GM11168 (cell line): Measurements from ENCODE around the gene SF3B4.
"Not testable (repeated sequence)": the region's sequence is repeated elsewhere in the genome, so short reads cannot be mapped to it uniquely, and the experiment has no call there.

Source experiments
- in situ Hi-C: fragments of 300-500 bp; cut with MboI; formaldehyde crosslinking; loops from one replicate; pipeline ENCODE4 v1.12.0; 2022; ENCODE audit warnings: low sequenced_read_pairs; ENCODE audit not compliant: unreplicated experiment

SF3B4 gene, protein sequence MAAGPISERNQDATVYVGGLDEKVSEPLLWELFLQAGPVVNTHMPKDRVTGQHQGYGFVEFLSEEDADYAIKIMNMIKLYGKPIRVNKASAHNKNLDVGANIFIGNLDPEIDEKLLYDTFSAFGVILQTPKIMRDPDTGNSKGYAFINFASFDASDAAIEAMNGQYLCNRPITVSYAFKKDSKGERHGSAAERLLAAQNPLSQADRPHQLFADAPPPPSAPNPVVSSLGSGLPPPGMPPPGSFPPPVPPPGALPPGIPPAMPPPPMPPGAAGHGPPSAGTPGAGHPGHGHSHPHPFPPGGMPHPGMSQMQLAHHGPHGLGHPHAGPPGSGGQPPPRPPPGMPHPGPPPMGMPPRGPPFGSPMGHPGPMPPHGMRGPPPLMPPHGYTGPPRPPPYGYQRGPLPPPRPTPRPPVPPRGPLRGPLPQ

DNA sequence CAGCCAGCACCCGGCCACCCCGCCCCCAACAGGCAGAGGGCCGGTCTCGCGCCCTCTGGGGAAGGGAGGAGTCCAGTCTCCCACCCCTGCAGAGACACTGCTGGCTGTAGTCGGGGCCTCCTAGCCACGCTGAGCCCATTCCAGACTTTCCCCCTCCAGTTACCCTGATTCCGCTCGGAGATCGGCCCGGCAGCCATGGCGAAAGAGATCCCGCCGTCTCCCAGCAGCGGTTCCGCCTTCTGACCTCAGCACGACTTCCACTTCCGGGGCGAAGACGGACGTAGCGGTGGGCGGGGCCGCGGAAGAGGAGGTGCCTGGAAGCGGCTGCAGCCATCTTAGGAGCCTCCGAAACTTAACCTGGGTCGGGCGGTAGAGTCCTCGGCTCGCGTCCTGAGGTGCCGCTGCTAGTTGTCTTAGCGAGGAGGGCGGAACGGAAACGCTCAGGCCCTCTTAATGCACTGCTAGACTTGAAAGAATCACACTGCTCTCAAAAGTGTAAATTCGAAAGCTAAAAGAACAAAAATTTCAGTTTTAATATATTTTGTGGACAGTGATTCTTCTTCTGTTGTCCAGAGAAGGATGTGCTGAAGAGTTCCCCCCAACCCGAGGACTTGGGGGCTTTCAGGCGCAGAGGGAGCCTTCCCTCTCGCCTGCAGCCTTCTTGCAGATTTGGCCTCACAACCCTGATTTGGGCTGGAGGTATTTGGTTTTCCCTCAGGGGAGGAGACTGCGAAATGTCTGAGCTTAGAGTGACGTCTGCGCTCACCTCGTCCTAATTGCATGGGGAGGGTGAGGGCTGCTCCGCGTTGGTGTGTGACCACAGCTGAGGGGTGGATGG, at the start of gene SF3B4:
TSS of gene SF3B4 (minus strand) at position 241 of the 838 bp plus-strand sequence. CDS start at position 197, 44 bp downstream.
- in situ Hi-C loops, result no loop called here

DNA sequence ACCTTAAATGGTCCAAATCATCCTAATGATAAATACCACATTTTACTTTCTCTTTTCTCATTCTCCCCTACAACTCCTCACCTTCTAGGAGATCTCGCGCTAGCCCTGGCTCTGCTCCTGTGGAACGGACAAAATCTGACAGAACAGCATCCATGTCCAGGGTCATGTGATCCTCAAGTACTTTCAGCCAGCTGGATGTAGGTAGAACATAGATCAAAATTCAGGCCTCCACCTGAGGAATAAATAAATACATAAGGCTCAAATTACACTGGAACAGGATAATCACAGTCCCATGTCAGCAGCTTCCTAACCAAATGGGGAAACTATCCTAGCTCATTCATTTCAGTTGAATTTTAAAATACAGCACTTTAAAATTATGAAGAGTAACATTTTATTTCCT, 49.7 kb upstream of the SF3B4 start:
- in situ Hi-C loops, result no loop called here

DNA sequence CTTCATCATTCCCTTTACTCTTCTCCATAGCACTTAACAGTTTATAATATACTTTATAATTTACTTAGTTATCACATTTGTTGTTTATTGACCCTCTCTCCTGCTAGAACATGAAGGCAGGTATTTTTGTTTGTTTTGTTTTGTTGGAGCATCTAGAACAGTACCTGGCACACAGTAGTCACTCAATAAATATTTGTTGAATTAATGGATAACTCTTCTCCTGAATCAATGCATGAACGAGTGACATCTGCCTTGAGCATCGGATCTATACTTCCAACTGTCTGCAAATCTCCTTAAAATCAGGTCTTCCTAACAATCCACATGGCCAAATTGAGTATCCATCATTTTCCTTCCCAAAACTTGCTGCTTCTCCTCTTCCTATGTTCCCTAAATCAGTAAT, 44.9 kb upstream of the SF3B4 start:
- in situ Hi-C loops, result no loop called here

DNA sequence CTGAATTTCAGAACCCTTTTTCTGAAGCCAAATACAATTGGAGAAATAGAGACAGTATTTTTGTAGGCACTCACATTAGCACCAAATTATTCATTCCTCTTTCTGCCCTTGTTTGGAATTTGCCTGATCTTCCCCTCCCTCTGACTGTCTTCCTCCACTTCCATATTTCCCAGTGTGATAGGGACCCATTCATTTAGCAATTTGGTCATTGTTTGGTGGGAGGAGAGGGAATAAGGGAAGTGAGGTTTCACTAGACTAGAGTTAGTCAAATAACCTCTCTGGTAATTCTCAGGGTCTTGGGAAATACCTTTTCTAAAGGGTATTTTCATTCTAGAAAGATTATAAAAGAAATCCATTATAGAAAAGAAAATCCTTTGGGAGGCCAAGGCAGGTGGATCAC, 40.0 kb upstream of the SF3B4 start:
- in situ Hi-C loops, result loop anchor here (5.0 to 10.0 kb wide), 2 partner anchors 80 to 217 kb away; no protein-coding TSS in a partner anchor

DNA sequence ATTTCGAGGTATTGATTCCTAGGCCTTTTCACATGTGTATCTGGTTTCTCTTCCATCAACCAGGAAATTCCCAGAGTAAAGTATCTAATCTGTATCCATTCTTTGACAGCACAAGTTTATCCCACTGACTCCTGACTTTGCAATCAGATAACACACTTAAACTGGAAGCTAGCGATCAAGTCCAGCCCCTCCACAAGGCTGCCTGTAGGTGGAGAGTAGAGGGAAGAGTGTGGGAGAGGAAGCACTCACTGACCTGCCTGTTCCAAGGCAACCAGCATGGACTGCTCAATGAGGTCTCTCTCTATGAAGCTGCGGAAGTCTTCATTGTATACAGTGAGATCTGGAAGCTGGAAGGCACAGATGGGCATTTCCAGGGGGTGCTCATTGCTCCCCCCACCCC, 39.4 kb upstream of the SF3B4 start:
- in situ Hi-C loops, result loop anchor here (5.0 to 10.0 kb wide), 2 partner anchors 80 to 218 kb away; no protein-coding TSS in a partner anchor

DNA sequence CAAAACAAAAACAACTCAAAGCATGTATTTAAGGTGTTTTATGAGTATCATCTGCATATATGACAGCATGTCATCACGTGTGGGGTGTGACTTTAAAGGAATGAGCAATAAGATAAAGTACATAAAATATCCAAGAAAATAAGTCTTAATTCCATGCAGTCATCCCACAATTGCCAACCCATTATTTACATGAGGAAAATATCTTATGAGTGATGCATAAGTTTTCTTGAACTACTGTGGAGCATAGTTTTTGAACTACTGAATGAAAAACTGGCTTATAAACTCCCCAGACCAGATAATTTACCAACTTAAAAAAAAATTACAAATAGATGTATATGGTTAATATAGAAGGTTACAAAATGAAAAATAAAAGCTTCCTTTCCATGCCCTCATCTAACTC, 38.8 kb upstream of the SF3B4 start:
- in situ Hi-C loops, result loop anchor here (5.0 to 10.0 kb wide), 2 partner anchors 81 to 218 kb away; no protein-coding TSS in a partner anchor

DNA sequence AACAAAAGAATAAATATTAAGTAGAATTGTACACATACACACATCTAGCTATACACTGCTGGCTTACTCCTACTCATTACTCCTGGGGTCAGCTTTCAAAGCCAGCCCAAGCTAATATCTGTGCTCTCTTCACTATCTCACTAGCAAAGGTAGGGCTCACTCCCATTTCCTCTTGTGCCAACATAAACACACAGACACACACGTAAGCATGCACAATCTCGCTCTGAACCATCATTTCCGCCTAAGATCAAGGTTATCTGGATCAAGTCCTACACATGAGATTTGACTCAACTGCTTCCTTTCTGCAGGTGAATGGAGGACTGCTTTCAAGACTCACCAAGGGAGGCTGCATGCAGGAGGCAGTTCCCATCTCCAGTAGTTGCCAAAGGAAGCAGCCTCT, 37.8 kb upstream of the SF3B4 start:
- in situ Hi-C loops, result loop anchor here (5.0 to 10.0 kb wide), 2 partner anchors 82 to 219 kb away; no protein-coding TSS in a partner anchor

DNA sequence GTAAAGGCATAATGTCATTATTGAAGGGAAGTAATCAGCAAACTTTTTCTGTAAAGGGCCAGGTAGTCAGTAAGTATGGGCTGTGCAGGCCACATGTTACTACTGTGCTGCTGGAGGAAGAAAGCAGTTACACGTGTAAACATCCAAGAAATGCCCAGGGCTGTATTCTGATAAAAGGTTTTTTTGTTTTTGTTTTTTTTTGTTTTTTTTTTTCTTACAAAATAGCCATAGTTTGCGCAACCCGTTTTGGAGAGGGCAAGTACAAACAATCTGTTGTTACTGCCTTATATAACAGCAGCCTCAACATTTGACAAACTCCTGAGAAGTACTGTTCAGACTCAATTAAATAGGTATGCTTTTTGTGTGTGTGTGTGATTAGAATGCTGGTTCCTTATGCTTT, 35.8 kb upstream of the SF3B4 start:
- in situ Hi-C loops, result loop anchor here (10.0 kb wide), 1 partner anchor 221 kb away; no protein-coding TSS in a partner anchor

DNA sequence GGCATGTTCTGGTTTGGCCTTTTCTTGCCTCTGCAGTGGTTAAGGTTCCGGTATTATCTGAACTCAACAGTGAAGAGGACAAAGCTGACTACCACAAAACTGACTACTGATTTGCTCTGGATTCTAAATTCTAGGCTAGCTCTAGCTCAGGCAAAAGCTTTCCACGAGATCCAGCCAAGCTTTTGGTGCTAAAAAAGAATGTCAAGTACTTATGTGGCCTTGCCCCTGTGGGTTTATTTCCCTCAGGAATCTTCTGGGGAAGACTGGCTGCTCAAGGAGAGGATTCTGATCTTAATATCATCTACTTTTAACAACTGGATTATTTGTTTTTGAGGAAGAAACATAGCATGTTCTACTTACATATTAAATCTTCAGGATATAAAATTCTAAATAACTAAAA, 35.1 kb upstream of the SF3B4 start:
- in situ Hi-C loops, result loop anchor here (10.0 kb wide), 1 partner anchor 222 kb away; no protein-coding TSS in a partner anchor

DNA sequence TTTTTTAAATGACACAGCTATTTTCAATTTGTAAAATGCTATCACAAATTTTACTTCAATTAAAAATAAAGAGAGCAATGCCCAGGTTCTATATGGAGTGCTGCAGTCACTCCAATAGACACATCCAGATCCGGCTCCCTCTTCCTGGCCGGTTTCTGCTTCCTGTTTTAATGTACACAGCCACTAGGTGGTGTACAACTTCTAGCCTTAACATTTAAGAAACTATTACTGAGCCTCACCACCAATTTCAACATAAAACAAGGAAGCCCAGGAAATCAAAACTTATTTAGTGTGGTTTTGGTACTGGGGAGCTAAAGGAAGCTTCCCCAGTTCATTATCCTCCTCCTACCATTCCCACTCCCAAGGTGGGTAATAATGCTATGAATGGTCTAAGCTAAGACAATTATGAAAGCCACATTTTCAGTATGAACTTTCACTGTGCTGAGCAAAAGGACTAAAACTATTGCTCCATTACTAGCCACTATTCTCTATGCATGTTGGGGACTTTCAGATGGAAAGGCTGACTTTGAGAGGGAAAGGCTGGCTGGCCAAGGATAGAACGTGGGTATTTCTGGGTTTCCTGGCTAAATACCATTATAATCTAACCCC, 34.5 kb upstream of the SF3B4 start:
- in situ Hi-C loops, result loop anchor here (10.0 kb wide), 1 partner anchor 223 kb away; no protein-coding TSS in a partner anchor

DNA sequence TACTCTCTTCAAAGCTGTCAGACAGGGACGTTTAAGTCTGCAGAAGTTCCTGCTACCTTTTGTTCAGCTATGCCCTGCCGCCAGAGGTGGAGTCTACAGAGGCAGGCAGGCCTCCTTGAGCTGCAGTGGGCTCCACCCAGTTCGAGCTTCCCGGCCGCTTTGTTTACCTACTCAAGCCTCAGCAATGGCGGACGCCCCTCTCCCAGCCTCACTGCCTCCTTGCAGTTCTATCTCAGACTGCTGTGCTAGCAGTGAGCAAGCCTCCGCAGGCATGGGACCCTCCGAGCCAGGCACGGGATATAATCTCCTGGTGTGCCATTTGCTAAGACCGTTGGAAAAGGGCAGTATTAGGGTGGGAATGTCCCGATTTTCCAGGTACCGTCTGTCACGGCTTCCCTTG, 29.9 kb upstream of the SF3B4 start:
- in situ Hi-C loops, result not testable (repeated sequence)

DNA sequence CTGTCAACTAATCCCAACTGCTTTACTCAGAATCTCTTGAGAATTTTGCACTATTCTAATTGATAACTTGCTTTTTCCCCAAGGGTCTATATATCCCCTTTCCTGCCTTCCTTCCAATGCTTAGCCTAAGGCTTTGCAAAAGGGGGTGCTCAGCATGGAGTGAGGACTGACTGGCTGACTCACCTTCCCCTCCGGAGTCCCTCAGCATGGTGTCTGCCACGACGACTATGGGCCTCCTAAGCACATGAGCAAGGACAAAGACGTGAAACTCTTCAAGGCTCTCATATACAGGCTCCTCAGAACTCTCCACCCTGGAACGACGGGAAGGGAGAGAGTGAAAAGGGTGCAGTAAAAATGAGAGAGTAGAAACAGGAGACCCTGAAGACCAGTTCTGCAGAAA, 22.3 kb upstream of the SF3B4 start:
- in situ Hi-C loops, result no loop called here

DNA sequence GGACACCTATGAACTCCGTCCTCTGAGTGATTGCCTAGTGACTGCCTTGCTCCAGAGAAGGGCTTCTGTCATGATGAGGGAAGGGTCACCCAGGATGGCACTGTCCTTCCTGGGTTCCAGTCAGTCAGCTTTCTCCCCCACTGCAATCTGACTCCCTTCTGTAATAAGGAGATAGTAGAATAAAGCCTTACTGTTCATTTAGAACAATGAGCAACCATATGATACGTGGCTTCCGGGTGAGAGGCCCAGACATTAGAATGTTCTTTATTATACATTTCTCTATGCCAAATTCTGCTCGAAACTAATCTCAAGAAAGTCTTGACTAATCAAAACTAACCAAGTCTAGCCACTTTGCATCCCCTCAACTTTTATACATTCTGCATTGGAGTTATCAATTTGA, 17.6 kb upstream of the SF3B4 start:
- in situ Hi-C loops, result no loop called here

DNA sequence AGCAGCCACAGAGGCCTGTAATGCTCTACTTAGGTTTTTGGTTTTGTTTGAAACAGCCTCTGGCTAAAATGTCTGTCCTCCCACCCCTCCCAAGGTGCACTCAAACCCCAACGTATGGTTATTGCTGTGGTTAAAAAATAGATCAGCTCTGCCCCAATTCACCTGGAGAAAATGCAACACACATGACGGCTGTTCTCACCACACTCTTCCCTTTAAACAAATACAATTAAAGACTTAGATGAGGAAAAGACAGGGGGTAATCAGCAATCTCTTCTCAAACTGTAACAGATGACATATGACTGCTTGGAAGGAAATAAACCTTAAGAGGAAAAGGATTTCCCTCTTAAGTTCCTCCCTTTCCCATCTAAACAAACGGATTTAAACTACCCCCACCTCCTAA, 15.3 kb upstream of the SF3B4 start:
- in situ Hi-C loops, result no loop called here

DNA sequence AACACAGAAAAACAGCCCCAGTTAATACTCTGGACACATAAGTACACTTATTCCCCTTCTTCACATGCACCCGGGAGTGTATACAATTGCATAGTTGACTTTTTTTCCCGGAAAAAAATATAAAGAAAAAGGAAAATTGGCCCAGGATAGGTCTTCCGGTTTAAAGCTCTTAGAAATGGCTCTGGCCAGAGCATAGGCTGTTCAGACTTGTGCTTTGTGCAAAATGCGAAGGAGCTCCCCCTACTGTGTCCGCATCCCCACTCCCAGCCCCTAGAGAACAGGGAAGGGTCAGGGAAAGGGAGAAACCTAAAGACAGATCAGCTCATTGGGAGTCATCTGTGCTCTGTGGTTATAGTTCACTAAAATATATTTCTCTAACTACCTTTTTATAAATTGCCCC, 14.6 kb upstream of the SF3B4 start:
- in situ Hi-C loops, result no loop called here

DNA sequence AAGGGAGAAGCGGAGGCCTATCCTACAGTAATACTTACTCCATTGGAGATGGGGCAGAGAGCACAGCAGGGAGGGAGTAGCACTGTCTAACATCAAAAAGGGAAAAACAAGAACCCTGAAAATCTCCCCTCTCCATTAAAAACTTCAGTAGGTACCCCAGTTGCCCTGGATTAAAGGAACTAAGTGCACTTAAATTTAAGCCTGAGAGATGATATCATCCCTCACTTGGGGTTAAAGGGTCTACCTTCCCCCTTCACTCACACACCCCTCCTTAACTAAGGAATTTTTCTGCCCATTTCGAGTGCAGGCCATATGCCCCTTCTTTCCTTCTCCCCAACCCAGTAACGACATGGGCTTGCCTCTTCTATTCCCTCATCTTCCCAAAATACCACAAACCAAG, 12.8 kb upstream of the SF3B4 start:
- in situ Hi-C loops, result no loop called here

DNA sequence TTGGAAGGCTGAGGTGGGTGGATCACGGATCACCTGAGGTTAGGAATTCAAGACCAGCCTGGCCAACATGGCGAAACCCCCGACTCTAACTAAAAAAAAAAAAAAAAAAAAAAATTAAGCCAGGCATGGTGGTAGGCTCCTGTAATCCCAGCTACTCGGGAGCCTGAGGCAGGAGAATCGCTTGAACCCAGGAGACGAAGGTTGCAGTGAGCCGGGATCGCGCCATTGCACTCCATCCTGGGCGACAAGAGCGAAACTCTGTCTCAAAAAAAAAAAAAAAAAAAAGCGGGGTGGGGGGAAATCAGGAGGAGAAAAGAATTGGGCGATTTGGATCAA, 11.0 kb upstream of the SF3B4 start:
- in situ Hi-C loops, result not testable (repeated sequence)

DNA sequence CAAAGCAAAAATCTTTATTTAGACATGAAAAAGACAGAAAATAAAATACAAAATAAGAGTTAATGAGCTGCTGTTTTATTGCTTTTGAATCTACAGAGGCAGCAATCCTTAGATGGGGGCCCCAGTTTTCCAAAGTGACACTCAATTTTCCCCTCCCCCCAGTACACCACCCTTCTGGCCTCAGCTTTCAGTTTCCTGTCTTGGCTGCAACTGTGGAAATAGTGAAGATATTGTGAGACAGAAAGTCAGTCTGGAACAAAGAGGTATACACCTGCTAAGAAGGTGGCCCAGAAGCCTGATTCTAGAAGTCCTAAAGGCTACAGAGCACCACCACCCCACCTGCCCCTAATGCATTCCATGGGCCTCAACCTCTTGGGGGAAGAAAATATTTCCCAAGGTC, 10.2 kb upstream of the SF3B4 start:
- in situ Hi-C loops, result no loop called here

DNA sequence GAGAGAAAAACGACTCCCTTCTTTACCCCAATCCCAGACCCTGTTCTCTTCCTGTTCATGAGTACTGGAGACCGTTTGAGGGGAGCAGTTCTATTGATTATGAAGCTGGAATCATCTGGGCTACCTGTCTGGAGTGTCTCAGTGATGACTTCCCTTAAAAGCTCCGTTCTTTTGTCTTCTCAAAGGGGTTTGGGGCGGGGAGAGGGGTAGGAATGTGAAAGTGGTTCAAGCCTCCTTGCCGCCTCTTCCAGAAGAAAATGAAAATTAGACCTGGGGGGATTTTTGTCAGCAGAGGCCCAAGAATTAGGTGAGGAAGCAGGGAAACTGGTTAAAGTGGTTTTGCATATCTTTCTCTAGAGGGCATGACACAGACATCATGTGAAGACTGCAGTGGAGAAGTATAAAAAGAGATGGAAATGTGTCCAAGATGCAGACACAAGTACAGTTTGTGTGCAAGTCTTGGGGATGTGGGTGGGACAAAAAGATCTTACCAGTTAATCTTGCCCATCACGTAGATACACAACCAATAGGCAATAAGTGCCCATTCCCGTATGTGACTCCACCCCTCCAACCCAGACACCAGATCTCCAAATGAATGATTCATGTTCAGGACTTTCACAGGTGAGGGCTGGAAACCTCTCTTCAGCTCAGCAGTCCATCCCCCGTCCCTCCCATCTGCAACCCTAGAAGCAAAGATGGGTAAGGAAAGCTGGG, 9.5 kb upstream of the SF3B4 start:
- in situ Hi-C loops, result no loop called here
